HG03060 (cell line): ENCODE data around the gene DDR1.

Source experiments
- ATAC-seq: cut with Tn5 transposase; IDR thresholded peaks from one replicate; pipeline ENCODE4 v1.9.1; 2021; ENCODE audit warnings: low read depth, moderate number of reproducible peaks; ENCODE audit not compliant: unreplicated experiment

The DDR1 gene

DNA sequence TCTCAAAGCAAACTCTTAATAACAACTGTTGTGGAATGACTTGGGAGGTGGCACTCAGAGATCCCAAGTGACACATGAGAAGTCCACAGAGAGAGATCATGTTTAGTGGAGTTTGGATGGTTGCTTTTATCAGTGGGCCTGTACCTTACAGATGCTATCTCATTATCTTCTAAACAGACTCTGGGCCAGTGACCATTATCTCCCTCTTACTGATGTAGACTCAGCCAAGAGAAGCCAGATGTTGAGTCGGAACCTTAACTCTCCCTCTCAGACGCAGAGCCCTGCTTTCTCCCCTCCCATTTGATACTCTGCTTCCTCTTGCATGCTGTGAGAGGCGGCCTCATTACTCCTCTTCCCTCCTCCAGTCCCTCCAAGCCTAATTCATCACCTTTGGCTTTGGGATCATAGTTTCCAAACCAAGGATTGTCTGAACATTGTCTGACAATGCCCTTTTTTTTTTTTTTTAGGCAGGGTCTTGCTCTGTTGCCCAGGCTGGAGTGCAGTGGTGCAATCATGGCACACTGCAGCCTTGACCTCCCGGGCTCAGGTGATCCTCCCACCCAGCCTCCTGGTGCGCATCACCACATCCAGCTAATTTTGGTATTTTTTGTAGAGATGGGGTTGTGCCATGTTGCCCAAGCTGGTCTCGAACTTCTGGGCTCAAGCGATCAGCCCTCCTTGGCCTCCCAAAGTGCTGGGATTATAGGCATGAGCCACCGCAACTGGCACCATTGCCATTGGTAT lies 4.5 kb upstream of the DDR1 start:
- ATAC-seq: no peak

DNA sequence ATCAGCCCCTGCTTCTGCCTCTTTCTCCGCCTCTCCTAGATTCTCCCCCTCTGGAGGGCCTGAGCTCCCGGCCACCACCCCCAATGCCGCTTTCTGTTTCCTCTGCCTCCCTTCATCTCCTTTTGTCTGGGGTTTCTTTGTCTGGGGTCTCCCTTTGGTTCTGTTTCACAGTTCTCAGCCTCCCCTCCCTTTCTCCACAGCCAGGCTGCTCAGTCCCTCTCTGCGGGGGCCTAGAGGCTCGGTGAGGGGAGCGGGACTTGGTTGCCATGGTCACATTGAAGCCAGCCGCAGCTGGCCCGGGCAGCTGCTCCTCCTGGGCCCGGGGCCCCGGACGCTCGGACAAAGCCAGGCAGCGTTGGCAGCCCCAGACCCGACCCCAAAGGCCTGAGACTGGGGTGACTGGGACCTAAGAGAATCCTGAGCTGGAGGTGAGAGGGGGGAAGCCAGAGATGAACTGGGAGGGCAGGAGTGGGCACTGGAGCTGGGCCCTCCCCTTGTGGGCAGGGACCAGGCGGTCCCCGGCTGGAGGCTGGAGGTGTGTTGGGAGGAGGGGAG lies 3.5 kb upstream of the DDR1 start:
- ATAC-seq: no peak

DNA sequence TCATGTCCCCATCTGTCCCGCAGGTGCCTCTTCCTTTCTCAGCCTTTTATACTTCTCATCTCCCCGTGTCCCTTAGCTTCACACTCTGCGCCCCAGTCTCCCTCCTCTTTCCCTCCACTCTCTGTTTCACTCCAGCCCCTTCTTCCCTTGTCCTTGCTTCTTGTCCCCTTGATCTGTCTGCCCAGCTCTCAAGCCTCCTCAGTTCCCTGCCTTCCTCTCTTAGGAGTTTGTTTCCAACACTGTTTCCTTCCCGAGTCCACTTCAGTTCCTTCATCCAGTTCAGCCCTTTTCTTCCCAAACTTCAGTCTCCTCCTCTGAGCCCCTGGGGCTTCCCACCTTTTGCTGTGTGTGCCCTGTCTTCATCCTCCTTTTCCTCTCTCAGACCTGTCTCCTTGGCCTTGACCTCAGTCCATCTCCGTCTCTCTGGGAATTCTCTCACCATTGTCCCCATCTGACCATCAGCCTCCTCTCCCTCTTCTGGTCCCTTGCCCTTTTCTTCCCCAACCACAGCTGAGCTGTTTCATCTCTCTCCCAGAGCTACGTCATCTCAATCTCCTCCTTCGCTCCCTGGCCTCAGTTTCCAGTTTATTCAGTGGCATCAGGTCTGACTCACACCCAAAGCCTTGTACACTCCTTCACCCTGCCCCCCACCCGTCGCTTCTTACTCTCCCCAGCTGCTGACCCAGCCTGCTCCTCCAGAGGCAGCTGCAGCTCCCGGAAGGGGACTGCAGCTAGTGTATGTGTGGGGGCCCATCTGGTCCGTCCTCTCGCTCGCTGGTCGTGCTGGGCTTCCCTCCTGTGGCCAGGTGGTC lies 2.7 kb upstream of the DDR1 start:
- ATAC-seq: no peak

GRCh38 chr6:30882204-30882758 lies 2.0 kb upstream of the DDR1 start:
- no peak for ATAC-seq

- no peak for ATAC-seq
Measured at GRCh38 chr6:30882759-30883684, 1.3 kb upstream of the DDR1 start.

DNA sequence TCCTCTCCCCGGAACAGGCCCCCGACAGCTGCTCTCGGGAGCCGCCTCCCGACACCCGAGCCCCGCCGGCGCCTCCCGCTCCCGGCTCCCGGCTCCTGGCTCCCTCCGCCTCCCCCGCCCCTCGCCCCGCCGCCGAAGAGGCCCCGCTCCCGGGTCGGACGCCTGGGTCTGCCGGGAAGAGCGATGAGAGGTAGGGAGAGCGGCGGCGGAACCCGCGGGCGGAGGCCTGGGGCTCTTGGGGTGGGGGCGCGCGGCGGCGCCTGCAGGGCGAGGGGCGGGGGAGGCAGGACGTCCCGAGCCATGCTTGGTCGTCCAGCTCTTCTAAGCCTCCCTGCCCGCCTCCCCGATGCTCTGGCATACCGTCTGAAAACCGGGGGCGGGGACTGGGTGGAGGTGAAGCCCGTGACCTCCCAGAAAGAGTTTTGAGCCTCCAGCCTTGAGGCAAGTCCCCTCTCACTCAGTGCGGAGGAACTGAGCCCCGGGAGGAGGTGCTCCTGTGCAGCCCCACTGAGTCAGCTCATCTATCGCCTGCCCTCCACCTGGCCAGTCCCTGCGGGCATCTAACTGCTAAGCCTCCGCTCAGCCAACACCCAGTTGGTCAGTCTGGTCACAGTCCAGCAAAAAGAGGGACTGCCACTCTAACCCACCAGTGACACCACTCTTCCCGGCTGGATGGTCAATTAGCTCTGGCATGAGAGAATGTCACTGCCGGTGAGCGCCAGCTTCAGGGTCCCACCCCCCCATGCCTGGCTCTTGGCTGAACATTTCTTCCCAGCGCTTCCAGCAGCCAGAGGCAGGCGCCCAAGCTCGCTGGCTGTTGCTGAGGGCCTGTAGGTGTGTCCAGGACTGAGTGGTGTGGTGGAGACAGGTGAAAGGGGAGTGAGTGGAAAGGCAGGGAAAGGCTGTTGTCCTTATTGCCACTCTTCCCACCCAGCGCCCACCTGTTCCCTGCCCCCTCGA lies 482 bp downstream of the DDR1 start:
- ATAC-seq: no peak

DNA sequence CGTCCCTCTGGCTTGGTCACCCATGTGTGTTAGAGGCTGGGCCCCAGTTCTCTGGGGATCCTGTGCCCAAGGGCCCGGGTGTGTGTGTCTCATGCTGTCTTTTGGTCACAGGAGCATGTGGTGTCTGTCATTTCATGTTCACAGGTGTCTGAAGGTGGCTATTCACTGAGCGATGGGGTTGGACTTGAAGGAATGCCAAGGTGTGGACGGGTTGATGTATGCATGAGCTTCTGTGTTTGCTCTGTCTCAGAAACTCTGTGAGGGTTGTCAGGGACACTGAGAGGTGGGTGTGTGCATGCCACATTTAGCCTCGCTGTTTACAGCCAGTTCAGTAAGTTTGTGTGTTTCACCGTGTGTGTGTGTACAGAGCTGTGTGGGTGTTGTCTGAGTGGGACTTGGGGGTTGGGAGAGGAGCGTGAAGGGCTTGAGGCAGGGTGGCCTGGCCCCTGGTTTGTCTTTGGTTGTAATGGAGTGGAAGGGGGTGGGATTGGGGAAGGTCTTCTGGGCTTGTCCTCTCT lies 1.2 kb downstream of the DDR1 start:
- no peak for ATAC-seq

GRCh38 chr6:30885999-30886896 lies 1.9 kb downstream of the DDR1 start:
- no peak for ATAC-seq

DNA sequence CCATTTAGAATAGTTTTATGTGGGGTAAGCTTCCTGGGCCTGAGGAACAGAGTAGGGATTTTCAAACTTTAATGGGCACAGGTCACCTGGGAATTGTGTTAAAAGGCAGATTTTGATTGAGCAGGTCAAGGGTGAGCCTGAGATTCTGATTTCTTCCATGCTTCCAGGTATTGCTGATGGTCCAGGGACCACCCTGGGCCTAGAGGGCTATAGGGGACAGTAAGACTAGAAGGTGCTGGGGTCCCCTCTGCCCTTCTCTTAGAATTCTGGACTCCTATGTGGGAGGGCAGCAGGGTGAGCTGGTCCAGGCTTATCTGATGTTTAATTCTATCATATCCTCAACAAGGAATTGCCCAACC lies 2.6 kb downstream of the DDR1 start:
- no peak for ATAC-seq

DNA sequence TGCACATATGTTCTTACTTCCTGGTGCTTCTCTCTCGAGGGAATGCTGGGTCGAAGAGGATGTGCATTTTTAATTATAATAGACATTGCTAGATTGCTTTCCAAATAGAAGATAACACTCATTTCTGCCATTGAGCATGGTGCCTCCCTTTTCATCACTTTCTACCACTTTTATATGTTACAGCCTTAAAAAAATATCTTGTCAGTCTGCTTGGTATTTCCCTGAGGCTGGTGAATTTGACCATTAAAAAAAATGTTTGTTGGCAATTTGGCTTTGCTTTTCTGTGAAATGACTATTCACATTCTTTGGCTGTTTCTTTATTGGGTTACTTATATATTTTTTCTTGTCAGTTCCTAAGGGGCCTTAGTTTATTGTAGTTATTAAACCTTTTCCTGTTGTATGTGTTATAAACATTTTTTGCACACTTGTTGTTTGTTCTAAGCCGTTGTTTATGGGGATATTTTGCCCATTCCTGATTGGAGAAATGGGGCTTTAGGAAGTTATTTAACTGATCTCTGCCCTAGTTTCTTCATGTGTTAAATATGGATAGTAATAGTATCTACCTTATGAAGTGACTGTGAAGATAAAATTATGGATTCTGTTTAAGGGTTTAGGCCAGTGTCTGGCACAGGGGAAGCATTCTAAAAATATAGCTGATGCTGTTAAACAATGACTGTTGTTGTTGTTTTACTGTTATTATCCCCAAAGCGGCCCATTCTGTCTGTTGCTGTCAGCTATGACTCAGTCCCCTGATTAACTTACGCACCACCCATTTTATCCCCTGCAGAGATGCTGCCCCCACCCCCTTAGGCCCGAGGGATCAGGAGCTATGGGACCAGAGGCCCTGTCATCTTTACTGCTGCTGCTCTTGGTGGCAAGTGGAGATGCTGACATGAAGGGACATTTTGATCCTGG lies 3.8 kb downstream of the DDR1 start:
- ATAC-seq: no peak

DNA sequence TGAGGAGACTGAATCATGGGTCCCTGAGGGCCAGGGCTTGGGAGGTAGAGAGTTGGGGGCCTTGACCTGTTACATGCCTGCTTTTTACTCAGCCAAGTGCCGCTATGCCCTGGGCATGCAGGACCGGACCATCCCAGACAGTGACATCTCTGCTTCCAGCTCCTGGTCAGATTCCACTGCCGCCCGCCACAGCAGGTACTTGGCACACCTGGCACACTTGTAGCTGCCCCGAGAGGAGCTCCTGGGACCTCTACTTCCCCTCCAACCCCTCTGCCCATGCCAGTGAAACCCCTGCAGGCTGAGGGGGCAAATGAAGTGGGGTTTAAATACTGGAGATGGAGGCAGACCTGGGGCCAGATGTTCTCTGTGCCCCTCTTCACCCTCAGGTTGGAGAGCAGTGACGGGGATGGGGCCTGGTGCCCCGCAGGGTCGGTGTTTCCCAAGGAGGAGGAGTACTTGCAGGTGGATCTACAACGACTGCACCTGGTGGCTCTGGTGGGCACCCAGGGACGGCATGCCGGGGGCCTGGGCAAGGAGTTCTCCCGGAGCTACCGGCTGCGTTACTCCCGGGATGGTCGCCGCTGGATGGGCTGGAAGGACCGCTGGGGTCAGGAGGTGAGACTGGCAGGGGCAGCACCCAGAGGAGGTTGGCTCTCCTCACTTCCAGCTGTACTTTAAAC lies 4.6 kb downstream of the DDR1 start:
- ATAC-seq: no peak

DNA sequence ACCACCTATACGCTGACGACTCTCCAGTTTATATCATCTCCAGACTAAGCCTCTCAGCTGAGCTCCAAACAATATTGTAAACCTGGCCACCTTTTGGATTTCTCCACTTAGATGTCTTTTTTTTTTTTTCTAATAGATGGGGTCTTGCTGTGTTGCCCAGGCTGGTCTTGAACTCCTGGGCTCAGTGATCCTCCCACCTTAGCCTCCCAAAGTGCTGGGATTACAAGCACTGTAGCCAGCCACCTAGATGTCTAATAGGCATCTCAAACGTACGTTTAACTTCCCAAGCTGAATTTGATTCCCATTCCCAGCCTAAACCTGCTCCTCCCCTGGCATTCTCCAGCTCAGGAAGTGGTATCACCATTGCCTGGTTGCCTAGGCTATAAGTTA lies 5.2 kb downstream of the DDR1 start:
- no peak for ATAC-seq

DNA sequence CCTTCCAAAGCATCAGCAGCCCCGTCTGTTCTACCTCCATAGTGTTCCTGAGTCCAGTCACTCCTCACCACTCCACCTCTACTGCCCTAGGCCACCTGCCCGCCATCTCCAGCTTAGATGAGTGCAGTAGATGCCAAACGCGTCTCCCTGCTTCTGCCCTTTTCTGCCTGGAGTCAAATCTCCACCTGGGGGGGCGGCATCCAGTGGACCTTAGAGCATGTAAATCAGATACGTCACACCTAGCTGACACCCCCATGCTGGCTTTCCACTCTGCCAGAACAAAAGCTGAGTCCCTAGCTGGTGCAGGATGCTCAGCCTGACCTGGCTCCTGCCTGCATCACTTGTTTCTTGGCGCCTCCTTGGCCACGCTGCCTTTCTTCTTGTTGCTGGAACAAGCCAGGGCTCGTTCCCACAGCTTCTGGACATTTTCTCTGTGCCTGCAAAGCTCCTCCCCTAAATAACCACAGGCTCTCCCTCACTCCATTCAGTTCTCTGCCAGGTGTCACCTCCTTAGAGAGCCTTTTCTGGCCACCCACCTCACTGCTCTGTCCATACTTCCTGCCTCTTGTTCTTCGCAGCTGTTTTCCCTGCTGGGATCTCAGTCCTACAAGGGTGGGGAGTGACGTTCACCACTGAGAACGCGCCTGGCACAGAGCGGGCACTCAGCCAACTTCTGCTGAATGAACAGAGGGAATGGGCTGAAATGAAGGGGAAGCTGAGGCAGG lies 5.8 kb downstream of the DDR1 start:
- ATAC-seq: no peak

DNA sequence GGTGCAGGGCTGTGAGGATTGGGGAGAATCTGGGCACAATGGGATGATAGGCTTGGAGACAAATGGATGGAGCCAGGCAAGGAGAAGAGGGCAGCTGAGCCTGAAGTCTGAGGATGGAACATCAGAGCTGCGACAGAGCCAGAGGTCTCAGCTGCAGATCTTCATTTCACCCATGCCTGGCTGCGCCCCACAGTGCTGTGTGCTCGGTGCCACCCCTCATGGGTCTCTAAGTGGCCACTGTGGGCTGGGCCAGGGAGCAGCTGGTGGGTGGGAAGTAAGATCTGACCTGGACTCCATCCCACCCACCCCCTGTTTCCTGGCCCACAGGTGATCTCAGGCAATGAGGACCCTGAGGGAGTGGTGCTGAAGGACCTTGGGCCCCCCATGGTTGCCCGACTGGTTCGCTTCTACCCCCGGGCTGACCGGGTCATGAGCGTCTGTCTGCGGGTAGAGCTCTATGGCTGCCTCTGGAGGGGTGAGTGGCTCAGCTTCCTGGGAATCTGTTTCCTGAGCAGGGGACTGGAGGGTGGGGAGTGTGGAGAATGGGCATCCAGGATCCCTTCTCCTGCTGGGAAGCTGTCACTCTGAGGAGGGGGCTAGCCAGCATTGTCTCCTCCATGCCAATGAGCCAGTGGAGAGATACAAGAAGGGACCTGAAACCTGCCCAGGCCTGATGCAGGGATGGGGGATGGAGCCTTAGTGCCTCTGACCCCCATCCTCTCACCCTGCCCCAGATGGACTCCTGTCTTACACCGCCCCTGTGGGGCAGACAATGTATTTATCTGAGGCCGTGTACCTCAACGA lies 6.5 kb downstream of the DDR1 start:
- ATAC-seq: no peak

DNA sequence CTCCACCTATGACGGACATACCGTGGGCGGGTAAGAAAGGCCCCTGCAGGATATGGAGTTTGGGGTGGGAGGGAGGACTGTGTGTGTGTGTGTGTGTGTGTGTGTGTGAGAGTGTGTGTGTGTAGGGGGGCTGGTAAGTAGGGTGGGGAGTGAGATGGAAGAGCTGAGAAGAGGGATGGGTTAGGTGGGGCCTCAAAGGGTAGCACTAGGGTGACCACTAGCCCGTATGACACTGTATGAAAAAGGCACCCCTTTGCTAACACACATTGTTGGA lies 7.1 kb downstream of the DDR1 start:
- no peak for ATAC-seq
